GM19035 (cell line): ENCODE measurements around the gene FKBP2.

ENCODE experiments used
- ATAC-seq: cut with Tn5 transposase; IDR thresholded peaks from one replicate; pipeline ENCODE4 v1.9.1; 2021; ENCODE audit not compliant: unreplicated experiment

The FKBP2 gene

DNA sequence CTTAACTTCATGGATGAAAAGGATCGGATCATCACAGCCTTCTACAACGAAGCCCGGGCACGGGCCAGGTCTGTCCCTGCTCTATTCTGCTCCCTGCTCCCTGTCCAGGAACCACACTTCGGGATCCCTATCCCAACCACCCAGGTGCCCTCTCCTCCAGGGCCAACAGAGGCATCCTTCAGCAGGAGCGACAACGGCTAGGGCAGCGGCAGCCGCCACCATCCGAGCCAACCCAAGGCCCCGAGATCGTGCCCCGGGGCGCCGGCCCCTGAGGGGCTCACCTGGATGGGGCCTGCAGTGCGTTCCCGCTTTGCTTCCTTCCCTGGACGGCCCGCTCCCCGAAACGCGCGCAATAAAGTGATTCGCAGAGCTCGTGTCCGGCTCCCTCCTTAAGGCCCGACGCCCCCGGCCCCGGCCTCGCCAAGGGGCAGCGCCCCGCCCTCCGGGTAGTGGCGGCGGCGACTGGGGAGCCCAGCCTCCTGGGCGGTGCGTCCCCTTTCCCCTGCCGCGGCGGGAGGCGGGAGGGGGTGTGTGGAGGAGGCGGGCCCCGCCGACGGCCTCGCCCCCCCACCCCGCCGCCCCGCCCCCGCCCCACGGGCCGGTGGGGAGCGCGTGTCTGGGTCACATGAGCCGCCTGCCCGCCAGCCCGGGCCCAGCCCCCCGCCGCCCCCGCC is 6.8 kb upstream of the FKBP2 start, which contains the start of gene VEGFB:
Gene VEGFB, plus strand, starts transcription at position 672 of the 674 bp plus-strand sequence. CDS start 250 bp downstream, outside the sequence.
- peak; percentile 33 for ATAC-seq

DNA sequence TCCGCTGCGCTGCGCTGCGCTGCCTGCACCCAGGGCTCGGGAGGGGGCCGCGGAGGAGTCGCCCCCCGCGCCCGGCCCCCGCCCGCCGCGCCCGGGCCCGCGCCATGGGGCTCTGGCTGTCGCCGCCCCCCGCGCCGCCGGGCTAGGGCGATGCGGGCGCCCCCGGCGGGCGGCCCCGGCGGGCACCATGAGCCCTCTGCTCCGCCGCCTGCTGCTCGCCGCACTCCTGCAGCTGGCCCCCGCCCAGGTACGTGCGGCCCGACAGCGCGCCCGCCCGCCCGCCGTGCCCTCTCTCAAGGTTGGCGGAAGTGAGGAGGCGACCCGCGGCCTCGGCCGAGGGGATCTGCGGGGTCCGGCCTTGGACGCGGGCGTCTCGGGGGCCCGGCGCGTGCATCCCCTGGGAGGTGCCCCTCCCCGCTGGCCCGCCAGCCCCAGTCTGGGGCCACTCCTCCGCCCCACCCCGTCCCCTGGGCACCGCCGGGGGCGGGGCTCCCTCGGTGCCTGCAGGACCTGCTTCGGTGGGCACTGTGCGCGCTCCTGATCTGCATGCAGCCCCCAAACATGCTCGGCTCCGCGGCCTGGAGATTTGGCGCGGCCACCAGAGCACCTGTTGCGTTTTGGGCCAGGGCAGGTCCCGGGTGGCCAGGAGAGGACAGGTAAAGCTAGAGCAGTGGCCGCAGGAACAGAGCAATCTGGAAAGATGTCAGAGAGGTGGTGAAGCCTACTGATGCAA is 6.1 kb upstream of the FKBP2 start:
- peak; percentile 17 for ATAC-seq

DNA sequence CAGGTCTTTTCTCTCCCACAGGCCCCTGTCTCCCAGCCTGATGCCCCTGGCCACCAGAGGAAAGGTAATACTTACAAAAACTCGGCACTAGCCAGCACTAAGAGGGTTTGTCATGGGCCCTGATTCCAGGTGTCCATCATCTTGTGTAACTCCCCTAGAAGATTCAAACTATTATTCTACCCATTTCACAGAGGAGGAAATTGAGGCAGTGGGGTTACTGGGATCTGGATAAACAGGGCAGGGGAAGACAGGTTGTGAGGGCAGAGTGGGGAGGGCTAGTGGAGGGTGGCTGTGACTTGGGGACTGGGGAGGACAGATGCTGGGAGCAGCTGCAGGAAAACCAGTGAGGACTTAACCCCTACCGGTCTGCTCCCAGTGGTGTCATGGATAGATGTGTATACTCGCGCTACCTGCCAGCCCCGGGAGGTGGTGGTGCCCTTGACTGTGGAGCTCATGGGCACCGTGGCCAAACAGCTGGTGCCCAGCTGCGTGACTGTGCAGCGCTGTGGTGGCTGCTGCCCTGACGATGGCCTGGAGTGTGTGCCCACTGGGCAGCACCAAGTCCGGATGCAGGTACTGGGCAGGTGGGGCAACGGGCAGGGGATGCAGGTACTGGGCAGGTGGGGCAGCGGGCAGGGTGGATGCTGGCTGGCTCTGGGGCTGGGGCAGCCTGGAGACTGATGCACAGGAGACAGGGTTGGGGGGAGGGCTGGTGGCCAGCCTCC is 5.3 kb upstream of the FKBP2 start:
- no peak for ATAC-seq

DNA sequence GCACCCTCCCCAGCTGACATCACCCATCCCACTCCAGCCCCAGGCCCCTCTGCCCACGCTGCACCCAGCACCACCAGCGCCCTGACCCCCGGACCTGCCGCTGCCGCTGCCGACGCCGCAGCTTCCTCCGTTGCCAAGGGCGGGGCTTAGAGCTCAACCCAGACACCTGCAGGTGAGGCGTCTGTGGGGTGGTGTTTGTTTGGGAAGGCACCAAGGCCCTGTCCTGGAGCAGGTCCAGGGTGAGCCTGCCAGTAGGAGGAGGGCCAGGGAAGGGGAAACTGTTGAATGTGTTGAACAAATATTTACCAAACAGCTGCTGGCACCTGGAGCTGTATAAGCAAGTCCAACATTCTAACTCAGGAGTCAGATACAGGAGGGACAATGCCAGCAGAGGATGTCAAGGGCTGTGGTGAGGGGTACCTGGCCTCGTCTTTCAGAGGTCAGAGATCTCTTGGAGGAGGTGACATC is 3.4 kb upstream of the FKBP2 start:
- ATAC-seq, result no peak

DNA sequence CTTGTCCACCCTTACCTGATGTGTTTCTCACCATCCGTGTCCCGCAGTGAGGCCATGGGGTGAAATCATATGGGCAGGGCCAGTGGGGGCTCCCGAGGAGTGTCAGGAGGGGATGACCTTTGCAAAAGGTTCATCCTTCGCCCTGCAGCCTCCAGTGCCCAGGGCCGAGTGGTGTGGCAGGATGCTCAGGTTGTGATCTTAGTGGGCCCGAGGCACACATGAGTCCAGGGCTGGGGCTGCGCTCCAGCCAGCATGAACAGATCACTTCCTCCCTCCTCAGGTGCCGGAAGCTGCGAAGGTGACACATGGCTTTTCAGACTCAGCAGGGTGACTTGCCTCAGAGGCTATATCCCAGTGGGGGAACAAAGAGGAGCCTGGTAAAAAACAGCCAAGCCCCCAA is 2.8 kb upstream of the FKBP2 start:
- ATAC-seq, result no peak

DNA sequence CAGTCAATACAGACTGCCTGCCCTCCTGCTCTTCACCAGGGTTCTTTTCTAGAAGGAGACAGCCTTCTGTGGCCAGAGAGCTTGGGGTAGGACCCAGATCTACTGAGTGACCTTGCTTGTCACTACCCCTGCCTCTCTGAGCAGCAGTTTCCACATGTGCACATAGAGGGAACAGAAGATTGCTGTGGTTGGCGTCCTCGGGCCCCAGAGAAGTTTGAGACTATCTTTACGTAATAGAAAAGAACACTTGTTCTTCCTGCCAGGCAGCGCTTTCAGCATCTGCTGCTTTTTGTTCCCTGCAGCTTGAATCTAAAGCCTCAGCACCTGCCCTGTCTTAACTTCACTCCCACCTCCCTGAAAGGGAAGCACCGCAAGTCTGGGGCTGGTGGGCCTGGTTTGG is 1.9 kb upstream of the FKBP2 start:
- ATAC-seq, result no peak

DNA sequence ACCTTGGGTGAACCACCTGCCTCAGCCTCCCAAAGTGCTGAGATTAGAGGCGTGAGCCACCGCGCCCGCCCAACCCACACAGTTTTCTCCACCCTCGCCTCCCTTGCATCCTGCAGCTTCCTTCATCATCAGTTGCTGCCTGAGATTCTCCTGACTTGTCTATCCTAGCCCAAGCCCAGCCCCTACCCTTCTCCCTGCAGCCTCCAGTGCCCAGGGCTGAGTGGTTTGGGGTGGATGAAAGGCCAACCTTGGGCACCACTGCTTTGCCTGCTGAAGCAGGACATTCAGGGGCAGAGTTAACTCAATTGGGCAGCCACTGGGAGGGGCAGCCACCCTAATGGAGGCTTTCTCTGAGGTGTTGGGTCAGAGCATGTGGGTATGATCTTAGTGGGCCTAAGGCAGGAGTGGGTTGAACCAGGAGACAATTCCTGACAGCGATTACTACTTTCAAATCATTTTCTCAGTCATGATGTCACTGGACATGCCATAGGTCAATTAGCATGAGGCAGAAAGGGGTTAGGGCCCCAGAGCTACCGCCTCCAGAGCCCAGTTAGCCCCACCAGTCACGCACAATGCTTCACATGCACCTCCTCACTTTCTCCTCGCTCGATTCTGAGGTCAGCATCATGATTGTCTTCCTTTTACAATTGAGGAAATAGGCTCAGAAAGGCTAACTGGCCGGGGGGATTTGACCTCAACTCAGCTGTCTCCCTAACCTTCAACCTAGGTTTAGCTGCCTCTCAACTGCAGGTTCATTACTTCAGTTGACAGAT is 1.0 kb upstream of the FKBP2 start:
- ATAC-seq, result no peak

DNA sequence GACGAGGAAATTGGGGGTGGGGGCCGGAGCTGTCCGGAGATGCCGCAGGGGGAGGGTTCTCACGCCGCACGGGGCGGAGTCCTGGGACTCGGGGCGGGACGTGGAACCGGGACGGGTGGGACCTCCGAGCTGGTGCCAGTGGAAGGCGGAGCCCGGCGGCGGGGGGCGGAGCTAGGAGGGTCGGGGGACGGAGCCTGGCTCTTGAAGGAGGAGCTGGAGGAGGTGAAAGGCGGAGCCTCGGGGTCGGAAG is 271 bp downstream of the FKBP2 start:
- peak; percentile 64 for ATAC-seq

DNA sequence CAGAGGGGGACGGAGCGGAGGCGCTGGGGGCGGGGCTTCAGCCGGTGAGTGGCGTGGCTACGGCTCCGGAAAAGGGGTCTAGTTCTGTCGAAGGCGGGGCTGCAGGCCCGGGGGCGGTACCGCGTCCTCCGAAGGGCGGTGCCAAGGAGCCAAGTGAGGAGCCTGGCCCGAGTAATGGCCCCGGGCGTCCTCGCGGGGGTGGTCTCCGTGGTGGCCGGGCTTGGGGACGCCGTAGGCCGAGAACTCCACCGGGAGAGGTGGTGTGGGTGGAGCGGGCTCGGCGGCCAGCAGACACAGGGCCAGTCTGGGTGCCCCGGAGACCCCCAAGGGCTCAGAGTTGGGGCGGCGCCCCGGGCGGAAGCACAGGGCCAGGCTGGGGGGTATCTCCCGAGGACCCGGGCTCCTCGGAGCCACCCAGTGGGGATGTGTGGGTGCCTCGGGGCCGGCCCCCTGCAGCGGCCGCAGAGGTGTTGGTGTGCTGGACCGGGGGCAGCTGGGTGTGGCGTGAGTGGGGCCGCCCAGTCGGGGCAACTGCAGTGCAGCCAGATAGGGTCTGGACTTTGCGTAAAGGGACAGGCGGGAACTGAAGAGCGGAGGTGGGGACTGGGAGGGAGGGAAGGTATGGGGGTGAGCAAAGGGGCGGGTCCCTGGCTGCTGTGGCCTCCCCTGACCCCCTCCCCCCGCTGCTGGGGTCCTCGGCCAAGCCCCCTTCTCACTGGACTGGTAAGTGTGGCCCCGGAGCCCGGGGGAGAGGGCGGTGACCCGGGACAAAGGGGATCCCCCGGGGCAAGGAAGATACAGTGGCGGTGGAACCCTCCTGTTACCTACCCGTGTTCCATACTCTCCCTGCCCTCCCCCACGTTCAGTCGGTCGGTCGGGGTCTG is 838 bp downstream of the FKBP2 start:
- peak; percentile 8 for ATAC-seq

DNA sequence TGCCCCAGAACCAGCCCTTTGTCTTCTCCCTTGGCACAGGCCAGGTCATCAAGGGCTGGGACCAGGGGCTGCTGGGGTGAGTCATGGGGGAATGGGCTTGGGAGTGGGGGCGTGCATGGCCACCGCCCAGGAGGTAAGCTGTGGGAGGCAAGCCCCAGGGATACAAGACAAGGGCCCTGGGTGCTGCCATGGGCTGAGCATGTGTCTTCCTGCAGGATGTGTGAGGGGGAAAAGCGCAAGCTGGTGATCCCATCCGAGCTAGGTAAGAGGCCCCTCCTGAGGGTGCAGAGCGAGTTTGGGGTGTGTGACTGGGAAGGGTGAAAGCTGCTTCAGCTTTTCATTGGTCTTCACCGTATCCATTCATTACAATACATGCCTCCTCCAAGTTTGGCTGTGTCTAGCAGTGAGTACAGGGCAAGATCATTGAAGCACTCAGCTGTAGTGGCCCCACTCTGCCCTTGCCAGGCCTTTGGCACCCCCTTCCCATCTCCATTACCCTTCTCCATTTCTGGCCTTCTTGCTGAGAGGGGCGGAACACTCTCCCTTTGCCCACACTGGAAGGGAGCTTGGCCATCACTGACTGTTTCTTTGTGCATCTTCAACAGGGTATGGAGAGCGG is 2.5 kb downstream of the FKBP2 start:
- no peak for ATAC-seq

DNA sequence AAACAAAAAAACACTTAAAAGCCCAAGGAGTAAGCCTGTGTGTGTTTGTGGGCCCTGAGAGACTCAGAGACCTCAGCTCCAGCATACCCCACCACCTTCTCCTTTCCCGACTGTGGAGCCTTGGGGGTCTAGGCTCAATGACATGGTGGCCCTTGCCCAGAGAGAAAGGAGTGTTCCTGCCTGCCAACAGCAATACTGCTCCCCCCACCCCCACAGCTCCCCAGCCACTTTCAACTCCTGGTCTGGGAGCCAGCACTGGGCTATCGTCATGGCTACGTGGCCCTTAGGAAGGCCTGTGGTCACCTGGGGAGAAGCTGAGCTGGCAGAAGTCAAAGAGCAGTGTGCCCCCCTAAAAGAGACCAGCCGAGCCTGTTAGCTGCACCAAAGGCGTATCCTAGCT is 3.2 kb downstream of the FKBP2 start:
- ATAC-seq, result no peak

DNA sequence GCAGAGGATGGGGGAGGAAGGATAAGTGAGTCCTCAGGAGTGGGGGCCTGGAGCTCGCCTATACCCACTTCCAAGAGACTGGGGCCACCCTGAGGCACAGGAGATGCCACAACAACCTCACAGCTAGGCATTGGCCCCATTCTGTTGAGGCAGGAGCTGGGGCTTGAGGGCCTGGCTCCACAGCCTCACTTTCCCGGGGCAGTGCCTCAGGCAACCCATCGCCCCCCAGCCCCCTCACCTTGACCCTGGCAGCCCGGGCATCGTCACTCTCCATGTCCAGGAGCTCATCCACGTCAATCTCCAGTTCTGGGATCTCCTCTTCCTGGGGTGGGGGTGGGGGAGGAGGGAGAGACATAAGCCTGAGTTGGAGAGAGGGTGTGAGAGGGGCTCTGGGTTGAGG is 4.1 kb downstream of the FKBP2 start:
- no peak for ATAC-seq

DNA sequence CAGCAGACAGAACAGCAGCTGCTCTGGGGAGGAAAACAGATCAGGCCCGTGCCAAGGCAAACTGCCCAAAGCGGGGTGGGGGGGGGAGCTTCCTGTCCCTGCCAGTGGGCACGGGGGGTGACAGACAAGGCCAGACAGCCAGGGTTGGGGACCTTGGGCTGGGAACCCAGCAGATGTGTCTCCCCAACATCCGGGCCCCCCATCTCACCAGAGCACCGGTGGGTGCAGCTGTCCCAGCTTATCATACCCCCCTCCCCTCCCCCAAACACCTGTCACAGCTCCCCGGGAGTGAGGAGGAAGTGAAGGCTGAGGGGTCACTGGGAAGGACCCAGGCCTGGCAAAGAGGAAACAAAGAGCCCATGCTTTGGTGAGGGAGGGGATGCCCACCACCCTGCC is 4.5 kb downstream of the FKBP2 start:
- no peak for ATAC-seq

DNA sequence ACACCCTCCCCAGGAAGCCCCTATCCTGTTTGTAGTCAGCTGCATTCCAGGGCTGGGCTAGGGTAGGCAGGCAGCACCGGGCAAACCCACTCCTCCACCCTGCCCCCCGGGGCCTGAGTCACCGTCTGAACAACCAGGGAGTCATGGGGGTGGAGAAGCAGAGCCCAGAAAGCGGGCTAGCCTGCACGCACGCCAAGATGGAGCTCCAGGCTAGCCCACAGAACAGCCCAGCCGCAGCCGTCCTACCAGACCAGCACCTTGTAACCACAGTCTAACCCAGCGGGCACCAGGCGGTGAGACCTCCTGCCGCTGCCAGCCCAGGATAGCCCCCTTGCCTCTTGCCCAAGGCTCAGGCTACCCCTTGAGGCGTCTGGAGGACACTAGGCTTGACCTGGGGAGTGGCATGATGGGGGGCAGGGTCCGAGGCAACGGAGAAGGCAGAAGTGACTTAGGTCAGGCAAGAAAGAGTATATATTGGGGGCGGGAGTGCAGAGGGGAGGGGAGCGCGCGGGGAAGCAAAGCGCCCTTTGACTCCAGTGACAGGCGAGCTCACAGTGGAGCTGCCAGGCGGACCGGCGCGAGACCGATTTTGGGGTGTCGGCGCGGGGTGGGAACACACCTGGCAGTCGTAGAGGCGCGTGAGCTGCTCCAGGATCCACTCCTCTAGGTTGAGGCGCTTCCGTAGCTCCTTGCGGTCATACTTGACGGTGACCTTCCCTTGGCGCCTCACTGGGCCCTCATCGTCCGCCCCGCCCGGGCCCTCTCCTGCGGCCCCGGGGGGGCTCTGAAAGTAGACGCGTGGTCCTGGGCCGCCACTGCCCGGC is 5.1 kb downstream of the FKBP2 start:
- no peak for ATAC-seq

DNA sequence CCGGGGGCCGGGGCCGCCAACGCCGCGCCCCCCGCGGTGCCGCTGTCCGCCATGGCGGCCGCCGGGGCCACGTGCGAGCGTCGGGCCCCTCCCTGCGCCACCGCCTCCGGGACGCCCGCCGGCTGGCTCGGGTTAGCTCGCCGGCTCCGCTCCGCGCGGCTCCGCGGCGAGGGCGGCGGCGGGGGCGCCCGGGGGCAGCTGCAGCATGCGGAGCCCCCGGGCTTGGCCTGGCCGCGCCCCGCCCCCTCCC is 5.7 kb downstream of the FKBP2 start:
- ATAC-seq, result peak; percentile 14

DNA sequence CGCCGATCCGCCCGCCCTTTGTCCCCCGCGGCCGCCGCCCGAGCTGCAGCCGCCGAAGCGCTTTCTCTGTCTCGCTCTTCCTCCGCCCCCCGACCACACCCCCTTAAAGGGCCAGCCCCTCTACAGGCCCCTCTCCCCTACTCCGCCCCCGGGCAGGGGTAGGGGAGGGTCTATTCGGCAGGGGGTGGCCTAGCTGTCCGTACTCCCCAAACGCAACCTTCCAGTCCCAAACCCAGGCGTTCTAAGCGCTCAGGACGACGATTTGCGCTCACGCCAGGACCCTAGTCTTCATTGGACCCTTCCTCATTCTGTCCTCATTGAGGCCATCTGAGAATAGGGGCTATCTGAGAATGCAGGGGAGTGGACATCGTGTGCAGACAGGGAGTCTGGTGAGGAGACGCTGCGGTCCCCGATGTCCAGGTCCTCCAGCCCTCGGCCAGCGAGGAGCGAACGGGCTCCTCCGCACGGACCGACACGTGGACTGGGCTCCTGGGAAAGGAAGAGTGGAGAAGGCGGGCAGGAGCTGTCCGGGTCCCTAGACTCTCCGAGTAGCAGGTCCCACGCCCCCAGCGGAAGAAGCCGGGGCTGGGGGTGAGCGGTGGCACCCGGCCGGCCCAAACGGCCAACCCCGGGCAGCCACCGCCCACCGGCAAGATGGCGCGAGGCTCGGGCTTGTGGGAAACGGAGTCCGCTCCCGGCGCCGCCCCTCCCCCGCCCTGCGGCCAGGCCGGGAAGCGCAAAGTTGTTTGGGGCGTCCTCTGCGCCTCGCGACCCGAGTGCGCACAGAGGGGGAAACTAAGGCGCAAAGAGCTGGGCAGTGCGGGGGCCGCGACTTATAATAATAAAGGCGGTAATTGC is 6.2 kb downstream of the FKBP2 start, which contains the start of gene PPP1R14B:
Gene PPP1R14B, minus strand, starts transcription at position 73 of the 858 bp plus-strand sequence. CDS start 270 bp downstream, outside the sequence.
- peak; percentile 38 for ATAC-seq

DNA sequence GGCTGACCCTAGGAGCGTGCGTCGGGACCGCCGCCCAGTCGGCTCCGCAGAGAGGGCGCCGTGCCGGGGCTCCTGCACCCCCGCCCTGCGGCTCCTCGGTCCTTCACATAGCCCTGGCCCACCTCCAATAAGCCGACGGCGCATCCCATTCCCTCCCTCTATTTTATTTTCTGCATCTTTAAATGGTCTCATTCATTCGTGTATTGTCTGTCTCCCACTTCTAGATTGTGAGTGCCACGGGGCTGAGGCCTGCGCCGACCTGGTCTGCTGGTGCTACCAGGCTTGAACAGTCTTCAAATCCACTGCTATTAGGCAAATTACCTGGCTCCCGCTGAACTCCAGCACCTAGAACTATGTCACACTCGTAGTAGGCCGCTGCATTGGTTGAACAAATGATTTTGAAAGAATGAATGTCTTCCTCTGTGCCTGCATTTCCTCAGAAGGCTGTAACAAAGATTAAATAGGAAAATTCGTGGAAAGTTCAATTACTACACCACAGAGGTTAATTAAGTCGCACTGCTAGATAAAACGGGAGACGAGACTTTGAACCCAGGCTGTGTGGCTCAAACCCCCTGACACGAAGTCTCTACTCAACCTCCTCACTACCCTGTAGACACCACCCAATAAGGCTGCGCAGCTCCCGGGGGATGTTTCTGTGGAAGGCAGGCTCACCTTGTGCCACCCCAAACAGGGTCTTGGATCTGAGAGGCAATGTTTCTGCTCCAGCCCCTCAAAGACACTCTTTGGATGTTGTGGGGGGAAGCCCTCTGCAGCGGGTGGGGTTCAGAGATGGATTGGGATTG is 7.0 kb downstream of the FKBP2 start:
- ATAC-seq, result no peak

DNA sequence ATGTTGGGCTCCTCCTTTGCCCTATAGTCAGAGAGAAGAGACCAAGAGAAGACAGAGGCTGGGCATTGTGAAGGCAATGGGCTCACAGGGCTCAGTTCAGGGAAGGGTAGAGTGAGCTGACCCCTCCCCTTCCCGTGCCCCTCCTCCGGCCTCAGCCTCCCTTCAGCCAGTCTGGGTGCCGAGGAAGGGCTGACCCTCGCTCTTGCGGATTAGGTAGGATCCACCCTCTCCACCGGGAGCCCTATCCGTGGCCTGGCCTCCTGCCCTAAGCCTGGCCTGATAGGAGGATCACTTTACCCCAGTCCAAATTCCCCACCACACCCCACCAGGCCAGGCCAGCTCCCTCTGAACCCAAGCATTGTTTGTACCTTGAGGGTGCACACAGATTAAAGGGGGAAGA is 7.7 kb downstream of the FKBP2 start:
- no peak for ATAC-seq
